Measurements from ENCODE around the gene SLC35D2. TPM values are rescaled to one million over a fixed set of nuclear protein-coding genes. Genes with fewer than 3 reads are reported as not detected.
"Not testable (repeated sequence)": the region's sequence is repeated elsewhere in the genome, so short reads cannot be mapped to it uniquely, and the experiment has no call there.

Gene SLC35D2
- total RNA-seq, 4 donors from 2014 or later: 25.1 to 66.6 (median 32.0) TPM

- H3K9me3 ChIP-seq: no peaks in the 10 kb centered on the region
- H3K4me1 ChIP-seq: peaks cover 0 to 40% (median 5%) of the 10 kb centered on the region in 4 donors
- H3K27me3 ChIP-seq: no peaks in the 10 kb centered on the region
- no peaks in the 10 kb centered on the region for H3K36me3 ChIP-seq
- TF ChIP-seq EP300 (IDR thresholded peaks at IDR 0.05) (no peak), CTCF (IDR thresholded peaks at IDR 0.05) (no peak), POLR2A (IDR thresholded peaks at IDR 0.05) (no peak)
- no peak for DNase-seq (ENCODE audit: low spot score in 2 of 2)
- H3K4me3 ChIP-seq: no peak overlapping the region
- peak overlapping the region in 3 of 4 donors; percentile 14 to 93 (median 50) for H3K27ac ChIP-seq
- WGBS, 2 donors: 84 to 86% methylated on average over 4 of the region's 4 CpGs
Observed at GRCh38 chr9:96381696-96382095, 1.8 kb downstream of the SLC35D2 start.

GRCh38 chr9:96381125-96381524 lies 2.4 kb downstream of the SLC35D2 start:
- Histone ChIP-seq H3K4me3 (no peak overlapping the region), H3K27ac (peak overlapping the region in 2 of 4 donors; percentile 50 to 93)
- 91% methylated on average over 4 of the region's 4 CpGs for WGBS, 2 donors

GRCh38 chr9:96379461-96379860 lies 4.0 kb downstream of the SLC35D2 start:
- Histone ChIP-seq H3K36me3 (no peaks in the 10 kb centered on the region), H3K4me1 (peaks cover 0 to 40% (median 5%) of the 10 kb centered on the region in 4 donors), H3K9me3 (no peaks in the 10 kb centered on the region), H3K27ac (peak overlapping the region in 2 of 4 donors; percentile 33 to 50), H3K4me3 (no peak overlapping the region), H3K27me3 (no peaks in the 10 kb centered on the region)
- TF ChIP-seq POLR2A (IDR thresholded peaks at IDR 0.05): no peak
- DNase-seq (ENCODE audit: low spot score in 2 of 2): no peak
- WGBS, 2 donors: 55 to 63% methylated on average over 2 of the region's 2 CpGs

More at GRCh38 chr9:96381125-96381524, 2.4 kb downstream of the SLC35D2 start:
- TF ChIP-seq CTCF (IDR thresholded peaks at IDR 0.05): no peak
- TF ChIP-seq EP300 (IDR thresholded peaks at IDR 0.05): no peak
- TF ChIP-seq POLR2A (IDR thresholded peaks at IDR 0.05): no peak
- H3K4me1 ChIP-seq: peaks cover 0 to 40% (median 5%) of the 10 kb centered on the region in 4 donors
- no peaks in the 10 kb centered on the region for H3K36me3 ChIP-seq
- no peaks in the 10 kb centered on the region for H3K9me3 ChIP-seq
- no peak for DNase-seq (ENCODE audit: low spot score in 2 of 2)
- no peaks in the 10 kb centered on the region for H3K27me3 ChIP-seq

- no peak overlapping the region for H3K27ac ChIP-seq
Observed at GRCh38 chr9:96378187-96378586, 5.3 kb downstream of the SLC35D2 start.

GRCh38 chr9:96376891-96377874 lies 6.3 kb downstream of the SLC35D2 start:
- no peaks in the 10 kb centered on the region for H3K27me3 ChIP-seq
- H3K9me3 ChIP-seq: no peaks in the 10 kb centered on the region
- no peaks in the 10 kb centered on the region for H3K36me3 ChIP-seq
- DNase-seq (ENCODE audit: low spot score in 2 of 2): no peak
- peaks cover 0 to 27% (median 4%) of the 10 kb centered on the region in 4 donors for H3K4me1 ChIP-seq
- H3K4me3 ChIP-seq: no peak overlapping the region
- TF ChIP-seq CTCF (IDR thresholded peaks at IDR 0.05): no peak
- TF ChIP-seq EP300 (IDR thresholded peaks at IDR 0.05): no peak
- TF ChIP-seq POLR2A (IDR thresholded peaks at IDR 0.05): no peak
- no peak overlapping the region for H3K27ac ChIP-seq
- WGBS, 2 donors: 81 to 82% methylated on average over 13 of the region's 13 CpGs

More at GRCh38 chr9:96378187-96378586, 5.3 kb downstream of the SLC35D2 start:
- TF ChIP-seq POLR2A (IDR thresholded peaks at IDR 0.05) (no peak), EP300 (IDR thresholded peaks at IDR 0.05) (no peak), CTCF (IDR thresholded peaks at IDR 0.05) (no peak)
- H3K27me3 ChIP-seq: no peaks in the 10 kb centered on the region
- no peak overlapping the region for H3K4me3 ChIP-seq
- H3K9me3 ChIP-seq: no peaks in the 10 kb centered on the region
- H3K4me1 ChIP-seq: peaks cover 0 to 34% (median 5%) of the 10 kb centered on the region in 4 donors
- no peak for DNase-seq (ENCODE audit: low spot score in 2 of 2)
- WGBS, 2 donors: 87 to 89% methylated on average over 3 of the region's 3 CpGs
- no peaks in the 10 kb centered on the region for H3K36me3 ChIP-seq

- not testable (repeated sequence) for H3K4me1 ChIP-seq; H3K27ac ChIP-seq; H3K9me3 ChIP-seq; DNase-seq (ENCODE audit: low spot score in 2 of 2); H3K27me3 ChIP-seq; H3K36me3 ChIP-seq; H3K4me3 ChIP-seq
- 90 to 92% methylated on average over 6 of the region's 6 CpGs for WGBS, 2 donors
Observed at GRCh38 chr9:96375507-96375906, 8.0 kb downstream of the SLC35D2 start.
